ENCODE data around the gene PARP14.

DNA sequence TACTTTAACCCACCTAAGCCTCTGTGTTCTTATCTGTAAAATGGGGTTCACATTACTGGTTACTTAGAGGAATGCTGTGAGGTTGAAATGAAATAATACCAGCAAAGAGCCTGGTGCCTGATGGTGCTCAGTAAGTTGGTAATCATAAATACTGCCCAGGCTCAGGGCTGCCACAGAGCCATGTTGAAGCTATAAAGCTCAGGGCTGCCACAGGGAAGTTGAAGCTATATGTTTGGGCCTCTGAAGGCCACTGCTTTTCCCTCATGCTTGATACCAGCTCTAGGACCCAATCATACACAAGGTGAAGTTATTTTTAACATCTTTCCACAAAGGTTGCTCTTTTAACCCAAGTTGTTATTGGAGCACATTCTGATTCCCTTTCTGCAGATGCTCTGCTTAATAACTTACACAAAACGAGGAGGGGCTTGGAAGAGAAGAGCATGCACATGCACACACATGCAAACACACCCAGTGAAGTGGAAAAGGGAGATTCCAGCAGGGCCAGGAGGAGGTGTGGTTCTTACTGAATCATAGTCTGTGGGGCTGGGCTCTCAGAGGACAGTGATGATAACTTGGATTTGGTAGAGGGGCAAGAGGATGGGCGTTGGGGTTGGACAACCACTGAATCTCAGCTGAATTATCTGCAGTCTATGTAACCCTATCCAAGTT is 17.4 kb downstream of the PARP14 start:
- TF ChIP-seq L3MBTL2 (conservative IDR thresholded peaks at IDR 0.05), result no peak
- no peak for TF ChIP-seq BHLHE40 (IDR thresholded peaks at IDR 0.05; ENCODE audit: borderline replicate concordance)
- no peak for TF ChIP-seq PKNOX1 (IDR thresholded peaks at IDR 0.05)
- no peak for TF ChIP-seq ELF4 (IDR thresholded peaks at IDR 0.05)
- no peak for TF ChIP-seq HDGF (IDR thresholded peaks at IDR 0.05; ENCODE audit: borderline replicate concordance)
- no peak for TF ChIP-seq SP1 (IDR thresholded peaks at IDR 0.05)
- TF ChIP-seq ZNF384 (IDR thresholded peaks at IDR 0.05), result no peak
- TF ChIP-seq FOXA1 (IDR thresholded peaks at IDR 0.05), result no peak
- TF ChIP-seq FOXK2 (IDR thresholded peaks at IDR 0.05), result no peak
